ENCODE data around the gene HECTD4.

DNA sequence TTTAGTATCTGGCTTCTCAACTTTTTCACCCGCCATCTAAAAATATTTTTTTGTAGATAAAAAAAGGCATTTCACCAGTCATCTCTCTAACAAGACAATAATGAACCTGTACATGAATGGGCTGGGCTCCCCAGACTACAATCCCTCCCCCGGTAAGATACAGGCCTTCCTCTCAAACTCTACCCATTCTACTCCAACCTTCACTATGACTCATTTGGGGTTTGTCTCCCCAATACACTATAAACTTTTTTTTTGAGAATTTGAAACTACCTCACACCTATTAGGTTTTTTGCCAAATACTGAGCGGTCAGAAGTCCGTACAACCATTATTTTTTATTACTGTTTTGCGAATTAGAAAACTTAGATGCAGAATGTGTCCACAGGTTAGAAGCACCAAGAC is 26.4 kb upstream of the HECTD4 start:
- TF ChIP-seq ZNF274 (IDR thresholded peaks at IDR 0.05; ENCODE audit: low read depth, low read length) (no peak), YY1 (IDR thresholded peaks at IDR 0.05; ENCODE audit: insufficient read depth, insufficient read length) (no peak), SUZ12 (IDR thresholded peaks at IDR 0.05; ENCODE audit: extremely low read depth, insufficient read depth, insufficient read length) (no peak)

Data from NT2/D1 (cell line).